ENCODE results near the gene HECTD4. TPM values are rescaled to one million over a fixed set of nuclear protein-coding genes. Genes with fewer than 3 reads are reported as not detected.
"Not testable (repeated sequence)": the region's sequence is repeated elsewhere in the genome, so short reads cannot be mapped to it uniquely, and the experiment has no call there.

HECTD4 gene
- 10 to 100 TPM; 36.9 to 39.6 (median 37.5) TPM for polyA plus RNA-seq (ENCODE audit: insufficient read length in 3 of 3)

GRCh38 chr12:112381883-112382796 is at the start of gene HECTD4:
HECTD4 (minus strand) TSS chr12:112382431; CDS start chr12:112382128, 303 bp downstream.
- peak; percentile 61 to 82 (median 76) for DNase-seq (ENCODE audit: low read depth in 3 of 3, low spot score in 2 of 3)

- DNase-seq (ENCODE audit: low read depth in 3 of 3, low spot score in 2 of 3), result no peak
These were observed 49.7 kb upstream of the HECTD4 start for GRCh38 chr12:112431965-112432364.

- no peak for DNase-seq (ENCODE audit: low read depth in 3 of 3, low spot score in 2 of 3)
These were observed 48.7 kb upstream of the HECTD4 start for GRCh38 chr12:112430929-112431328.

- no peak for DNase-seq (ENCODE audit: low read depth in 3 of 3, low spot score in 2 of 3)
These were observed 45.5 kb upstream of the HECTD4 start for GRCh38 chr12:112427760-112428159.

GRCh38 chr12:112425582-112426382 is 43.6 kb upstream of the HECTD4 start:
- DNase-seq (ENCODE audit: low read depth in 3 of 3, low spot score in 2 of 3), result no peak

GRCh38 chr12:112424126-112424525 is 41.9 kb upstream of the HECTD4 start:
- DNase-seq (ENCODE audit: low read depth in 3 of 3, low spot score in 2 of 3), result no peak

GRCh38 chr12:112422531-112422930 is 40.3 kb upstream of the HECTD4 start:
- no peak for DNase-seq (ENCODE audit: low read depth in 3 of 3, low spot score in 2 of 3)

GRCh38 chr12:112421363-112421762 is 39.1 kb upstream of the HECTD4 start:
- no peak for DNase-seq (ENCODE audit: low read depth in 3 of 3, low spot score in 2 of 3)

GRCh38 chr12:112420740-112421139 is 38.5 kb upstream of the HECTD4 start:
- DNase-seq (ENCODE audit: low read depth in 3 of 3, low spot score in 2 of 3), result no peak

- DNase-seq (ENCODE audit: low read depth in 3 of 3, low spot score in 2 of 3), result peak in 1 of 3 donors; percentile 38
These were observed 37.3 kb upstream of the HECTD4 start for GRCh38 chr12:112419297-112420133.

- peak in 2 of 3 donors; percentile 67 for DNase-seq (ENCODE audit: low read depth in 3 of 3, low spot score in 2 of 3)
These were observed 36.5 kb upstream of the HECTD4 start, which contains the start of gene PTPN11 for GRCh38 chr12:112418608-112419296. PTPN11 (plus strand) TSS chr12:112418947; CDS start chr12:112419112, 165 bp downstream.

- DNase-seq (ENCODE audit: low read depth in 3 of 3, low spot score in 2 of 3), result no peak
These were observed 36.0 kb upstream of the HECTD4 start for GRCh38 chr12:112418273-112418607.

GRCh38 chr12:112415457-112415856 is 33.2 kb upstream of the HECTD4 start:
- DNase-seq (ENCODE audit: low read depth in 3 of 3, low spot score in 2 of 3), result not testable (repeated sequence)

GRCh38 chr12:112413855-112414625 is 31.8 kb upstream of the HECTD4 start:
- DNase-seq (ENCODE audit: low read depth in 3 of 3, low spot score in 2 of 3), result no peak

GRCh38 chr12:112409906-112410244 is 27.6 kb upstream of the HECTD4 start:
- DNase-seq (ENCODE audit: low read depth in 3 of 3, low spot score in 2 of 3), result no peak

GRCh38 chr12:112409064-112409905 is 27.1 kb upstream of the HECTD4 start, which contains the start of gene RPL6:
RPL6 (minus strand) TSS chr12:112409605; CDS start chr12:112408656, 949 bp downstream.
- DNase-seq (ENCODE audit: low read depth in 3 of 3, low spot score in 2 of 3), result peak; percentile 82 to 88 (median 85)

- no peak for DNase-seq (ENCODE audit: low read depth in 3 of 3, low spot score in 2 of 3)
These were observed 26.4 kb upstream of the HECTD4 start for GRCh38 chr12:112408621-112409020.

- not testable (repeated sequence) for DNase-seq (ENCODE audit: low read depth in 3 of 3, low spot score in 2 of 3)
These were observed 25.5 kb upstream of the HECTD4 start for GRCh38 chr12:112407683-112408082.

Data from right renal cortex interstitium (tissue), 3 donors.